OCI-LY1 (cell line): ENCODE results near the gene ELAVL4.

Experiments
- CTCF ChIP-seq: fragments of 200-600 bp; sonication (generic), shearing (Covaris generic); IDR thresholded peaks from 2 replicates; pipeline ENCODE4 v1.5.1; 2017; ENCODE audit warnings: mild to moderate bottlenecking, antibody characterized with exemption, low read length, moderate library complexity, mixed read lengths
- EZH2 ChIP-seq: fragments of 200-600 bp; sonication (generic), shearing (Covaris generic); IDR thresholded peaks from 2 replicates; pipeline ENCODE4 v1.8.0; 2017; ENCODE audit warnings: borderline replicate concordance, mixed run types, mild to moderate bottlenecking, antibody characterized with exemption, low read length, moderate library complexity, mixed read lengths

- TF ChIP-seq CTCF (no peak), EZH2 (no peak)
These were observed 17.7 kb upstream of the ELAVL4 start for GRCh38 chr1:50091068-50091467.
